GM23338 (cell line): ENCODE results near the gene CFAP97. TPM values are rescaled to one million over a fixed set of nuclear protein-coding genes. Genes with fewer than 3 reads are reported as not detected.

ENCODE experiments used
- CTCF ChIP-seq, 2 experiments: fragments of 200-600 bp in 1 of 2; sonication (generic) in 1 of 2; conservative IDR thresholded peaks; 2 replicates each; pipeline versions ENCODE4 v1.5.1 to v1.6.1; 2016 to 2017; ENCODE audit warnings: antibody characterized with exemption in 2 of 2, low read depth in 2 of 2, mild to moderate bottlenecking in 2 of 2, moderate library complexity in 1 of 2
- EZH2phosphoT487 ChIP-seq: fragments of 200-600 bp; sonication (generic); IDR thresholded peaks from one replicate; pipeline ENCODE4 v1.8.1; 2018; ENCODE audit warnings: antibody characterized with exemption; ENCODE audit not compliant: unreplicated experiment
- NANOG ChIP-seq: IDR thresholded peaks from 2 replicates; pipeline ENCODE4 v1.6.1; 2016; ENCODE audit warnings: antibody characterized with exemption, borderline replicate concordance
- POLR2AphosphoS5 ChIP-seq: IDR thresholded peaks from 2 replicates; pipeline ENCODE4 v1.6.1; 2016; ENCODE audit warnings: antibody characterized with exemption, low read depth
- ZNF462 ChIP-seq: fragments of 250-450 bp; sonication (Bioruptor Pico); IDR thresholded peaks from 2 replicates; pipeline ENCODE4 v1.5.0; 2020; ENCODE audit warnings: mild to moderate bottlenecking, moderate library complexity
- polyA plus RNA-seq: library from polyadenylated mRNA; unstranded; fragments of >200 nt; fragmentation: Nextera tagmentation; extraction: Ambion mirVana; gene quantifications from 2 replicates; pipeline ENCODE4 v1.2.1, GENCODE V29; 2016
- total RNA-seq: library from RNA; depleted of rRNA; stranded (reverse); fragments of >200 nt; shearing (Covaris generic); gene quantifications from 2 replicates; pipeline ENCODE4 v1.2.3, GENCODE V29; 2014
- TF ChIP-seq, protein P1 (sequence below): IDR thresholded peaks from 2 replicates; pipeline ENCODE4 v1.6.1; 2016; ENCODE audit warnings: antibody characterized with exemption

CFAP97 gene
- total and polyA plus RNA-seq, 2 experiments from 2014 or later, result 37.7 to 73.3 TPM

GRCh38 chr4:185209031-185209851, 5.4 kb upstream of the CFAP97 start, which contains the start of gene SNX25 (continued):
- TF ChIP-seq ZNF462 (CRISPR knock-in tag) (no peak), EZH2phosphoT487 (no peak), CTCF (conservative IDR thresholded peaks at IDR 0.05; ENCODE audit: low read depth in 2 of 2) (peak in 1 of 2 experiments; percentile 33; a peak in 2 of 4 replicates), NANOG (no peak), POLR2AphosphoS5 (peak; percentile 66; the same call in 1 of the 2 replicates)
- TF ChIP-seq, protein P1, sequence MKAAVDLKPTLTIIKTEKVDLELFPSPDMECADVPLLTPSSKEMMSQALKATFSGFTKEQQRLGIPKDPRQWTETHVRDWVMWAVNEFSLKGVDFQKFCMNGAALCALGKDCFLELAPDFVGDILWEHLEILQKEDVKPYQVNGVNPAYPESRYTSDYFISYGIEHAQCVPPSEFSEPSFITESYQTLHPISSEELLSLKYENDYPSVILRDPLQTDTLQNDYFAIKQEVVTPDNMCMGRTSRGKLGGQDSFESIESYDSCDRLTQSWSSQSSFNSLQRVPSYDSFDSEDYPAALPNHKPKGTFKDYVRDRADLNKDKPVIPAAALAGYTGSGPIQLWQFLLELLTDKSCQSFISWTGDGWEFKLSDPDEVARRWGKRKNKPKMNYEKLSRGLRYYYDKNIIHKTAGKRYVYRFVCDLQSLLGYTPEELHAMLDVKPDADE, result no peak
